Ovary (tissue), 3 donors: ENCODE data around the gene BEND7.
"Not testable (repeated sequence)": the region's sequence is repeated elsewhere in the genome, so short reads cannot be mapped to it uniquely, and the experiment has no call there.

Experiments
- EP300 ChIP-seq: sonication (generic); formaldehyde crosslinking; IDR thresholded peaks from one replicate; pipeline ENCODE4 v1.6.1; 2017; ENCODE audit warnings: antibody characterized with exemption
- POLR2A ChIP-seq: fragments of 450-650 bp; IDR thresholded peaks from one replicate; pipeline ENCODE4 v1.6.1; 2017; ENCODE audit warnings: antibody characterized with exemption, mild to moderate bottlenecking, moderate library complexity
- TF ChIP-seq, protein P1 (sequence below), 3 donors: fragments of 450-650 bp in 2 of 3; fragments of 200-600 bp in 1 of 3; IDR thresholded peaks; one replicate each; pipeline versions ENCODE4 v1.5.1 to v1.8.0; 2016 to 2022; ENCODE audit warnings: antibody characterized with exemption in 3 of 3, mild to moderate bottlenecking in 1 of 3
- donor health status: DM: no; HTN: no; CAD: no.

DNA sequence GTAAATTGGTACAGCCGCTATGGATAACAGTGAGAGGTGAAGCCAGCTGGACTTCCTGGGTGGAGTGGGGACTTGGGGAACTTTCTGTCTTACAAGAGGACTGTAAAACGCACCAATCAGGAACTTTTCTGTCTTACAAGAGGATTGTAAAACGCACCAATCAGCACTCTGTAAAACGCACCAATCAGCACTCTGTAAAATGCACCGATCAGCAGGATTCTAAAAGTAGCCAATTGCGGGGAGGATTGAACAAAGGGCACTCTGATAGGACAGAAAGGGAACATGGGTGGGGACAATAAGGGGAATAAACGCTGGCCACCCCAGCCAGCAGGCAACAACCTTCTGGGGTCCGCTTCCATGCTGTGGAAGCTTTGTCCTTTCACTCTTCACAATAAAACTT is 100.9 kb downstream of the BEND7 start:
- TF ChIP-seq, protein P1, sequence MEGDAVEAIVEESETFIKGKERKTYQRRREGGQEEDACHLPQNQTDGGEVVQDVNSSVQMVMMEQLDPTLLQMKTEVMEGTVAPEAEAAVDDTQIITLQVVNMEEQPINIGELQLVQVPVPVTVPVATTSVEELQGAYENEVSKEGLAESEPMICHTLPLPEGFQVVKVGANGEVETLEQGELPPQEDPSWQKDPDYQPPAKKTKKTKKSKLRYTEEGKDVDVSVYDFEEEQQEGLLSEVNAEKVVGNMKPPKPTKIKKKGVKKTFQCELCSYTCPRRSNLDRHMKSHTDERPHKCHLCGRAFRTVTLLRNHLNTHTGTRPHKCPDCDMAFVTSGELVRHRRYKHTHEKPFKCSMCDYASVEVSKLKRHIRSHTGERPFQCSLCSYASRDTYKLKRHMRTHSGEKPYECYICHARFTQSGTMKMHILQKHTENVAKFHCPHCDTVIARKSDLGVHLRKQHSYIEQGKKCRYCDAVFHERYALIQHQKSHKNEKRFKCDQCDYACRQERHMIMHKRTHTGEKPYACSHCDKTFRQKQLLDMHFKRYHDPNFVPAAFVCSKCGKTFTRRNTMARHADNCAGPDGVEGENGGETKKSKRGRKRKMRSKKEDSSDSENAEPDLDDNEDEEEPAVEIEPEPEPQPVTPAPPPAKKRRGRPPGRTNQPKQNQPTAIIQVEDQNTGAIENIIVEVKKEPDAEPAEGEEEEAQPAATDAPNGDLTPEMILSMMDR (IDR thresholded peaks at IDR 0.05), result not testable (repeated sequence)
- TF ChIP-seq POLR2A, EP300: not testable (repeated sequence)
